Neural cell (in vitro differentiated cells): ENCODE measurements around the gene NUDT12. TPM values are rescaled to one million over a fixed set of nuclear protein-coding genes. Genes with fewer than 3 reads are reported as not detected.
A peak's percentile ranks its signal among the peaks of the same experiment; 100 is the strongest.

Experiments used
- H2AFZ ChIP-seq: fragments of 200-600, 300-800 bp; sonication (generic), shearing (Covaris generic); 2 replicates; pipeline ENCODE4 v1.6.0; 2014; ENCODE audit warnings: low read depth, mild to moderate bottlenecking, antibody characterized with exemption, low read length, moderate library complexity
- H3F3A ChIP-seq: fragments of 200-600 bp; shearing (Covaris generic); 2 replicates; pipeline ENCODE4 v1.6.1; 2016; ENCODE audit warnings: mild to moderate bottlenecking, moderate library complexity, mixed read lengths, antibody characterized with exemption, low read length; ENCODE audit not compliant: insufficient read depth, poor library complexity, severe bottlenecking
- H3K27ac ChIP-seq: fragments of 200-600, 300-800 bp; sonication (generic), shearing (Covaris generic); 2 replicates; pipeline ENCODE4 v1.5.1; 2014; ENCODE audit warnings: mild to moderate bottlenecking, low read length, moderate library complexity
- H3K27me3 ChIP-seq: fragments of 300-800, 200-600 bp; sonication (generic), shearing (Covaris generic); 2 replicates; pipeline ENCODE4 v1.6.0; 2014; ENCODE audit warnings: mild to moderate bottlenecking, low read depth, low read length, moderate library complexity; ENCODE audit not compliant: insufficient read depth
- H3K36me3 ChIP-seq: fragments of 300-800, 200-600 bp; sonication (generic), shearing (Covaris generic); 2 replicates; pipeline ENCODE4 v1.5.1; 2014; ENCODE audit warnings: mild to moderate bottlenecking, antibody characterized with exemption, low read length, moderate library complexity; ENCODE audit not compliant: insufficient read depth
- H3K4me2 ChIP-seq: fragments of 300-800, 200-600 bp; sonication (generic), shearing (Covaris generic); 2 replicates; pipeline ENCODE4 v1.6.0; 2014; ENCODE audit warnings: mild to moderate bottlenecking, low read length
- H3K4me3 ChIP-seq: fragments of 300-800, 200-600 bp; sonication (generic), shearing (Covaris generic); 2 replicates; pipeline ENCODE4 v1.5.1; 2014; ENCODE audit warnings: mild to moderate bottlenecking, low read length, moderate library complexity
- H3K79me2 ChIP-seq: fragments of 200-600 bp; shearing (Covaris generic); replicated peaks from 2 replicates; pipeline ENCODE4 v1.6.0; 2014; ENCODE audit warnings: mild to moderate bottlenecking, low read length, moderate library complexity; ENCODE audit not compliant: insufficient read depth
- H3K9ac ChIP-seq: fragments of 300-800, 200-600 bp; sonication (generic), shearing (Covaris generic); 2 replicates; pipeline ENCODE4 v1.6.1; 2016; ENCODE audit warnings: mild to moderate bottlenecking, low read length, mixed read lengths
- H3K9me2 ChIP-seq: fragments of 200-600 bp; shearing (Covaris generic); 2 replicates; pipeline ENCODE4 v1.6.1; 2016; ENCODE audit warnings: mild to moderate bottlenecking, low read length, mixed read lengths; ENCODE audit not compliant: insufficient read depth
- H3K9me3 ChIP-seq: fragments of 200-600, 300-800 bp; sonication (generic), shearing (Covaris generic); 2 replicates; pipeline ENCODE4 v1.6.1; 2016; ENCODE audit warnings: mild to moderate bottlenecking, mixed run types, low read length, moderate library complexity, mixed read lengths
- H4K20me1 ChIP-seq: fragments of 200-600 bp; shearing (Covaris generic); 2 replicates; pipeline ENCODE4 v1.6.1; 2016; ENCODE audit warnings: mild to moderate bottlenecking, mixed run types; ENCODE audit not compliant: insufficient read depth
- CTCF ChIP-seq: fragments of 450-650 bp; IDR thresholded peaks from 2 replicates; pipeline ENCODE4 v1.5.1; 2014; ENCODE audit warnings: antibody characterized with exemption, mild to moderate bottlenecking, moderate library complexity; ENCODE audit not compliant: poor library complexity, severe bottlenecking
- EP300 ChIP-seq: fragments of 450-650 bp; conservative IDR thresholded peaks from 2 replicates; pipeline ENCODE4 v1.6.1; 2014; ENCODE audit warnings: antibody characterized with exemption, mild to moderate bottlenecking, moderate library complexity; ENCODE audit not compliant: poor library complexity, severe bottlenecking
- EZH2 ChIP-seq: fragments of 200-600, 300-800 bp; shearing (Covaris generic), sonication (generic); IDR thresholded peaks from 2 replicates; pipeline ENCODE4 v1.6.1; 2014; ENCODE audit warnings: antibody characterized with exemption, low read length, borderline replicate concordance, mild to moderate bottlenecking; ENCODE audit not compliant: insufficient read depth, poor library complexity, severe bottlenecking
- MXI1 ChIP-seq: fragments of 450-650 bp; conservative IDR thresholded peaks from 2 replicates; pipeline ENCODE4 v1.6.1; 2014; ENCODE audit warnings: antibody characterized with exemption, mild to moderate bottlenecking; ENCODE audit not compliant: poor library complexity, severe bottlenecking
- POLR2AphosphoS5 ChIP-seq: IDR thresholded peaks from 2 replicates; pipeline ENCODE4 v1.6.1; 2012
- RAD21 ChIP-seq: fragments of 450-650 bp; conservative IDR thresholded peaks from 2 replicates; pipeline ENCODE4 v1.6.1; 2014; ENCODE audit warnings: antibody characterized with exemption, mild to moderate bottlenecking, moderate library complexity
- REST ChIP-seq: IDR thresholded peaks from 2 replicates; pipeline ENCODE4 v1.6.1; 2012; ENCODE audit warnings: borderline replicate concordance
- SMC3 ChIP-seq: fragments of 450-650 bp; conservative IDR thresholded peaks from 2 replicates; pipeline ENCODE4 v1.6.1; 2014; ENCODE audit warnings: antibody characterized with exemption, mild to moderate bottlenecking, moderate library complexity; ENCODE audit not compliant: poor library complexity
- TAF1 ChIP-seq: IDR thresholded peaks from 2 replicates; pipeline ENCODE4 v1.6.1; 2012; ENCODE audit warnings: low read depth
- polyA plus RNA-seq: library from polyadenylated mRNA; depleted of rRNA; stranded (reverse); fragments of >200 nt; gene quantifications from 2 replicates; pipeline ENCODE4 v1.2.3, GENCODE V29; 2014

The NUDT12 gene
- polyA plus RNA-seq, 1 donor from 2014 or later: 22.8 TPM

DNA sequence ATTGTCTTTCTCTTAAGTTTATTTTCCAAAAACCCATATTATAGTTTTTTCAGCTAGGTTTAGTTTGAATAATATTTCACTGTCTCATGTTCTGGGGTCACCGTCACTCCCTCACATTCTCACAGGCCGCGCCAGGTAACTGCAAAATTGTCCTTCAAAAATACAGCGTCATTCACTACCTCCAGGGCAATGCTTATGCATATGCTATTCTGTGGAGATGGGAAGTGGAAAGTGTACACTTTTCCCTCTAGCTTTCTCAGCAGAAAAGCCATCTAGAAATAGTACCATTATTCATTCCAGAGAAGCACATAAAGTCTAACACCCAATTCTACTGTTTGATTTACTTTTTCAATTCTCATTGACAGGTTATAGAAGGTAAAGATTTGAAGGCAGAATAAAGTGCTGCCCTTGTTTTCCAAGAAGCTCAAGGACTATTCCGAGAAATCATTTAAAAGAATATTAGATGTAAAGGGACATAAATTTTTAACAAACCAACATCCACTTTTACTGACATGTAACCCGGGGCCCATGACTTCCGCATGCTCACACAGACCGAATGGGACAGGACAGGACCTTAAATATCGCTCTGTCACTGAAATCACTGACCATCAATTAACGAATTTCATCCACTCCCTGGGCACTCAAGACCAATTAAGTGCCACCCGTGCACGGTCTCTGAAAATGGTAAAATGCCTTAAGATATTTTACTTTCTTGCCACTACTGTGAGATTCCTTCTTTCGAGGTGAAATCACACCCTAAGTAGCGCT, 720 bp downstream of the NUDT12 start:
- Histone ChIP-seq H3K79me2 (peaks cover 10% of the 10 kb centered on the region), H3K9me2 (no peaks in the 10 kb centered on the region), H3K9ac (peak overlapping the region; percentile 84), H3F3A (no peaks in the 10 kb centered on the region), H2AFZ (peak overlapping the region; percentile 62), H3K27ac (peak overlapping the region; percentile 86), H3K9me3 (no peaks in the 10 kb centered on the region), H3K36me3 (no peaks in the 10 kb centered on the region), H3K4me3 (peak overlapping the region; percentile 74), H4K20me1 (no peaks in the 10 kb centered on the region), H3K4me2 (peak overlapping the region; percentile 68), H3K27me3 (no peaks in the 10 kb centered on the region)
- TF ChIP-seq EZH2 (no peak), MXI1 (no peak), RAD21 (no peak), CTCF (no peak), SMC3 (no peak), TAF1 (no peak)

- no peak overlapping the region for H3K4me3 ChIP-seq
These were observed 1.8 kb downstream of the NUDT12 start for GRCh38 chr5:103560826-103561225.

More at GRCh38 chr5:103560826-103561225, 1.8 kb downstream of the NUDT12 start:
- Histone ChIP-seq H2AFZ (no peak overlapping the region), H3K79me2 (peaks cover 10% of the 10 kb centered on the region), H3K9me3 (no peaks in the 10 kb centered on the region), H4K20me1 (no peaks in the 10 kb centered on the region), H3K27me3 (no peaks in the 10 kb centered on the region), H3K27ac (no peak overlapping the region), H3K36me3 (no peaks in the 10 kb centered on the region), H3K9me2 (no peaks in the 10 kb centered on the region), H3F3A (no peaks in the 10 kb centered on the region), H3K4me2 (no peak overlapping the region), H3K9ac (no peak overlapping the region)
- TF ChIP-seq POLR2AphosphoS5 (no peak), TAF1 (no peak), REST (no peak), EZH2 (no peak), SMC3 (no peak), EP300 (no peak), RAD21 (no peak), CTCF (no peak), MXI1 (no peak)
